ENCODE data around the gene B3GNT3.

The B3GNT3 gene

GRCh38 chr19:17862711-17863519 is 68.0 kb downstream of the B3GNT3 start:
- no peak for DNase-seq
